ENCODE measurements around the gene FAM118A. TPM values are rescaled to one million over a fixed set of nuclear protein-coding genes. Genes with fewer than 3 reads are reported as not detected.
"Not testable (repeated sequence)": the region's sequence is repeated elsewhere in the genome, so short reads cannot be mapped to it uniquely, and the experiment has no call there.

Gene FAM118A
- total RNA-seq, 1 donor from 2014 or later, result 28.2 TPM

DNA sequence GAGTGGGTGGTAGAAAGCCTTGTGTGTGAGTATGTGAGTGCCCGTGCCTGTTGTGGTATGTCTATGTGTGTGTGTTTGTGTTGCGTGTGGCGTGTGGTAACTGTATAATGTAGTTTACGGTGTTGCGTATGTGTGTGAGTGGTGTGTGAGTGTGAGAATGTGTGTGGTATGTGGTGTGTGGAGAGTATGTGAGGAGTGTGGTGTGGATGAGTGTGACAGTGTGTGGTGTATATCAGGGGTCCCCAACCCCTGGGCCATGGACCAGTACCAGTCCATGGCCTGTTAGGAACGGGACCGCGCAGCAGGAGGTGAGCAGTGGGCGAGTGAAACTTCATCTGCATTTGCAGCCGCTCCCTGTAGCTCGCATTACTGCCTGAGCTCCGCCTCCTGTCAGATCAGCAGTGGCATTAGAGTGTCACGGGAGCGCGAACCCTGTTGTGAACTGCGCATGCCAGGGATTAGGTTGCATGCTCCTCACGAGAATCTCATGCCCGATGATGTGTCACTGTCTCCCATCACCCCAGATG, 19.3 kb upstream of the FAM118A start:
- H3K4me3 ChIP-seq (ENCODE audit: low read depth, low read length), result no peak overlapping the region
- H3K27me3 ChIP-seq (ENCODE audit: control insufficient read depth, insufficient read depth, low read length), result peaks cover 4% of the 10 kb centered on the region
- no peaks in the 10 kb centered on the region for H3K36me3 ChIP-seq (ENCODE audit: control insufficient read depth, insufficient read depth, low read length)
- peak; percentile 63 for DNase-seq (ENCODE audit: low read depth)
- no peak for FAIRE-seq
- no peak for TF ChIP-seq CTCF (IDR thresholded peaks at IDR 0.05; ENCODE audit: insufficient read depth, low read length, severe bottlenecking)

GRCh38 chr22:45291061-45291930, 18.4 kb upstream of the FAM118A start:
- Histone ChIP-seq H3K4me3 (ENCODE audit: low read depth, low read length) (no peak overlapping the region), H3K36me3 (ENCODE audit: control insufficient read depth, insufficient read depth, low read length) (no peaks in the 10 kb centered on the region), H3K27me3 (ENCODE audit: control insufficient read depth, insufficient read depth, low read length) (no peaks in the 10 kb centered on the region)
- no peak for TF ChIP-seq CTCF (IDR thresholded peaks at IDR 0.05; ENCODE audit: insufficient read depth, low read length, severe bottlenecking)
- FAIRE-seq (peak; percentile 98), DNase-seq (ENCODE audit: low read depth) (no peak)

DNA sequence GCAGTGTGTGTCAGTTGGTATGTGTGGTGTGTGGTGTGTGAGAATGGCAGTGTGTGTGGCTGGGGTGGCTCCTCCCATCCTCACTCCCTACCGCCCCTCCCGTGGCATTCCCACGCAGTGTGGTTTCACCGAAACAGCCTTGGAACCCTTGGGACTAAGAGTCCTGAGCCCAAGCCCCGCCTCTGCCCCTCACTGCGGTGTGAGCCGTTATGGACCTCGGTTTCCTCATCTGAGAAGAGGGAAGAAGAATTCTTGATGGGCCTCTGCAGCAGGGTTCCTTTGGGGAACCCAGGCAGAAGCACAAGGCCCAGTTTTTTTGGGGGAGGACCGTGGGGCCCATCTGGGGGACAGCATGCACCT, 17.8 kb upstream of the FAM118A start:
- Histone ChIP-seq H3K27me3 (ENCODE audit: control insufficient read depth, insufficient read depth, low read length) (no peaks in the 10 kb centered on the region), H3K4me3 (ENCODE audit: low read depth, low read length) (no peak overlapping the region), H3K36me3 (ENCODE audit: control insufficient read depth, insufficient read depth, low read length) (no peaks in the 10 kb centered on the region)
- DNase-seq (ENCODE audit: low read depth) (no peak), FAIRE-seq (no peak)
- TF ChIP-seq CTCF (IDR thresholded peaks at IDR 0.05; ENCODE audit: insufficient read depth, low read length, severe bottlenecking), result no peak

DNA sequence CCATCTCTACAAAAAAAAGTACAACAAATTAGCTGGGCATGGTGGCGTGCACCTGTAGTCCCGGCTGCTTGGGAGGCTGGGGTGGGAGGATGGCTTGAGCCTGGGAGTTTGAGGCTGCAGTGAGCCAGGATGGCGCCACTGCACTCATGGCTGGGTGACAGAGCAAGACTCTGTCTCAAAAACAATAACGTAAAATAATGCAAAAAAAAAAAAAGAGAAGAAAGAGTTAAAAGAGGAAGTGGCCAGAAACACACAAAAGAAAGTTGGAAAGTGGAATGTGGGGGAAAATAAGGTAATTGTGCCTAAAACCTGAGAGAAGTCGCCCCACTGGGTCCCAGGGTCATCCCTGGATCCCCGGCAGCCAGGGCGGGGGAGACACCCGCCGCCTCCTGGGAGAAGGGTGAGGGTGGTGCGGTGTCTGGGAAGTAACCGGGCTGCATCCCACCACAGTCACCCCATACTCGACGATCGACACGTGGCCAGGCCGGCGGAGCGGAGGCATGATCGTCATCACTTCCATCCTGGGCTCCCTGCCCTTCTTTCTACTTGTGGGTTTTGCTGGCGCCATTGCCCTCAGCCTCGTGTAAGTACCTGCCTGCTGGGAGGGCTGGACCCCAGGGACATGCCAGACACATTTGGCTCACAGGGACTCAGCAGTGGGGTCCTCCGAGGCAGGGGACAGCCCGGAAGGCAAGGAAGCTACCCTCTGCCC, 16.8 kb upstream of the FAM118A start:
- FAIRE-seq, result no peak
- no peak overlapping the region for H3K4me3 ChIP-seq (ENCODE audit: low read depth, low read length)
- H3K27me3 ChIP-seq (ENCODE audit: control insufficient read depth, insufficient read depth, low read length), result peaks cover 2% of the 10 kb centered on the region
- TF ChIP-seq CTCF (IDR thresholded peaks at IDR 0.05; ENCODE audit: insufficient read depth, low read length, severe bottlenecking), result no peak
- no peaks in the 10 kb centered on the region for H3K36me3 ChIP-seq (ENCODE audit: control insufficient read depth, insufficient read depth, low read length)
- DNase-seq (ENCODE audit: low read depth), result no peak

GRCh38 chr22:45294030-45294429, 15.7 kb upstream of the FAM118A start:
- Histone ChIP-seq H3K27me3 (ENCODE audit: control insufficient read depth, insufficient read depth, low read length) (peaks cover 2% of the 10 kb centered on the region), H3K36me3 (ENCODE audit: control insufficient read depth, insufficient read depth, low read length) (no peaks in the 10 kb centered on the region)
- FAIRE-seq, result no peak

DNA sequence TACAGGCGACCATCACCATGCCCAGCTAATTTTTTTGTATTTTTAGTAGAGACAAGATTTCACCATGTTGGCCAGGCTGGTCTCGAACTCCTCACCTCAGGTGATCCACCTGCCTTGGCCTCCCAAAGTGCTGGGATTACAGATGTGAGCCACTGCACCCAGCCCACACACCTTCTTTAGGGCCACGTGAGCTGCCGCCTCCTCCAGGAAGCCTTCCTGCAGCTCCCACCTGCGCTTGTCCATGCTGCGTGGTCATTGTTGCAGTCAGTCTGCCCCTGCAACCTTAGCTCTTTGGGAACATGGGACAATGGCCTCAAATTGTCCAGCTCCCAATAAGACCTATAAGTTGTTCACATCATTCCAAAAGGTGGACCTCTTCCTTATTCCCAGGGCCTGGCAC, 14.7 kb upstream of the FAM118A start:
- H3K36me3 ChIP-seq (ENCODE audit: control insufficient read depth, insufficient read depth, low read length); FAIRE-seq; DNase-seq (ENCODE audit: low read depth); H3K4me3 ChIP-seq (ENCODE audit: low read depth, low read length); H3K27me3 ChIP-seq (ENCODE audit: control insufficient read depth, insufficient read depth, low read length): not testable (repeated sequence)

More at GRCh38 chr22:45294030-45294429, 15.7 kb upstream of the FAM118A start:
- no peak overlapping the region for H3K4me3 ChIP-seq (ENCODE audit: low read depth, low read length)
- TF ChIP-seq CTCF (IDR thresholded peaks at IDR 0.05; ENCODE audit: insufficient read depth, low read length, severe bottlenecking), result no peak
- DNase-seq (ENCODE audit: low read depth), result no peak
